AG04450 (cell line): ENCODE results near the gene ATP9B. TPM values are rescaled to one million over a fixed set of nuclear protein-coding genes. Genes with fewer than 3 reads are reported as not detected.
A peak's percentile ranks its signal among the peaks of the same experiment; 100 is the strongest.
"Not testable (repeated sequence)": the region's sequence is repeated elsewhere in the genome, so short reads cannot be mapped to it uniquely, and the experiment has no call there.

Experiments used
- CTCF ChIA-PET: fragments of 300-600, 350-600 bp; formaldehyde crosslinking; extraction: SDS; loops from one replicate; lab custom pipeline; 2022; ENCODE audit warnings: antibody characterized with exemption, inconsistent platforms; lab: Charles Lee
- POLR2A ChIA-PET: fragments of 350-600 bp; formaldehyde crosslinking; extraction: SDS; loops from one replicate; lab custom pipeline; 2021; ENCODE audit warnings: antibody characterized with exemption, inconsistent platforms; lab: Yijun Ruan, JAX
- DNase-seq: peaks from one replicate; pipeline ENCODE4 v3.0.0-alpha.2; 2011; ENCODE audit warnings: low read depth, low spot score
- H3K27ac ChIP-seq: one replicate; pipeline ENCODE4 v1.5.1; 2012; ENCODE audit warnings: low read depth, low read length, control low read depth
- H3K27me3 ChIP-seq: one replicate; pipeline ENCODE4 v1.6.0; 2012; ENCODE audit warnings: low read length; ENCODE audit not compliant: control insufficient read depth, insufficient read depth
- H3K4me3 ChIP-seq: 2 replicates; pipeline ENCODE4 v1.5.1; 2011; ENCODE audit warnings: mild to moderate bottlenecking, low read depth, low read length, control low read depth
- H3K9me3 ChIP-seq: 2 replicates; pipeline ENCODE4 v1.5.1; 2012; ENCODE audit warnings: low read length; ENCODE audit not compliant: control insufficient read depth, insufficient read depth
- CTCF ChIP-seq: IDR thresholded peaks from 2 replicates; pipeline ENCODE4 v1.5.1; 2011; ENCODE audit warnings: low read depth, low read length, control low read depth, inconsistent platforms
- polyA plus RNA-seq: library from polyadenylated mRNA; depleted of rRNA; stranded (reverse); fragments of >200 nt; gene quantifications from 2 replicates; pipeline ENCODE4 v1.2.3, GENCODE V29; 2011

The ATP9B gene
- polyA plus RNA-seq, 1 experiment = 18.1 TPM

DNA sequence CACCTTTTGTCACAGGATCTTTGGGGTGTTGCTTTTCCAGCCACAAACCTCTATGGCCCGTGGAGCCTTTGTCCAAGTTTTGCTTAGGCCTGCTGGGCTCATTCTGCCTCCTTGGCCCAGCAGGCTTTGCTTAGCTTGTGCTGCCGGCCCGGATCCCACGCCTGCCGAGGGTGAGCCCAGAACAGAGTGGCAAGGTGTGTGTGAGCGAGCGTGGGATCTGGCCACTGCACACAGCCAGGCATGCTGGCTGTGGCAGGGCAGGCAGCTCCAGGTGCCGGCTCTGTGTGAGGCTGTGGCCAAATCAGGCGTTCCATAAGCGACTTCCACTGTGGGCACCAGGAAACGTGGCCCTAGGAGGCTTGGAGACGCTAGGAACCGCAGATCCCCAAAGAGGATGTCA lies 97.5 kb downstream of the ATP9B start:
- ChIA-PET POLR2A (no interaction called here), CTCF (no interaction called here)
- Histone ChIP-seq H3K4me3 (no peak overlapping the region), H3K27me3 (no peaks in the 10 kb centered on the region), H3K9me3 (no peaks in the 10 kb centered on the region; the same call in 1 of the 2 replicates), H3K27ac (no peak overlapping the region)
- no peak for DNase-seq
- TF ChIP-seq CTCF = no peak

GRCh38 chr18:79167526-79168190 lies 98.5 kb downstream of the ATP9B start:
- Histone ChIP-seq H3K27me3 (no peaks in the 10 kb centered on the region), H3K27ac (no peak overlapping the region), H3K9me3 (no peaks in the 10 kb centered on the region; the same call in 1 of the 2 replicates), H3K4me3 (no peak overlapping the region)
- CTCF ChIA-PET = no interaction called here
- TF ChIP-seq CTCF = no peak
- POLR2A ChIA-PET = no interaction called here
- DNase-seq = no peak

GRCh38 chr18:79169958-79170555 lies 100.9 kb downstream of the ATP9B start:
- no peak for TF ChIP-seq CTCF
- peak overlapping the region; percentile 21 for H3K27ac ChIP-seq
- no peaks in the 10 kb centered on the region; the same call in 1 of the 2 replicates for H3K9me3 ChIP-seq
- no peak overlapping the region for H3K4me3 ChIP-seq
- ChIA-PET CTCF (no interaction called here), POLR2A (no interaction called here)
- DNase-seq = no peak
- no peaks in the 10 kb centered on the region for H3K27me3 ChIP-seq

DNA sequence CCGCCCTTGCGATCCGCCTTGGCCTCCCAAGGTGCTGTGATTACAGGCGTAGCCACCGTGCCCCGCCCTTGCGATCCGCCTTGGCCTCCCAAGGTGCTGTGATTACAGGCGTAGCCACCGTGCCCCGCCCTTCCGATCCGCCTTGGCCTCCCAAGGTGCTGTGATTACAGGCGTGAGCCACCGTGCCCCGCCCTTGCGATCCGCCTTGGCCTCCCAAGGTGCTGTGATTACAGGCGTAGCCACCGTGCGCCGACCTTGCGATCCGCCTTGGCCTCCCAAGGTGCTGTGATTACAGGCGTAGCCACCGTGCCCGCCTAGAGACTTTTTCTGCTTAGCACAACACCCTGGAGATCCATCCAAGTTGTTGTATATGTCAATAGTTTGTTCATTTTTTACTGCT lies 103.1 kb downstream of the ATP9B start:
- DNase-seq, H3K4me3 ChIP-seq, H3K27me3 ChIP-seq, H3K27ac ChIP-seq, H3K9me3 ChIP-seq, CTCF ChIA-PET, POLR2A ChIA-PET: not testable (repeated sequence)

- CTCF ChIA-PET = no interaction called here
Observed at GRCh38 chr18:79173742-79174141, 104.5 kb downstream of the ATP9B start.

More at GRCh38 chr18:79173742-79174141, 104.5 kb downstream of the ATP9B start:
- no peaks in the 10 kb centered on the region; the same call in 1 of the 2 replicates for H3K9me3 ChIP-seq
- POLR2A ChIA-PET = no interaction called here
- H3K27ac ChIP-seq = no peak overlapping the region
- no peaks in the 10 kb centered on the region for H3K27me3 ChIP-seq
- TF ChIP-seq CTCF = no peak
- H3K4me3 ChIP-seq = no peak overlapping the region
- DNase-seq = no peak
